GM19467 (cell line): ENCODE results near the gene C2orf78.
"Not testable (repeated sequence)": the region's sequence is repeated elsewhere in the genome, so short reads cannot be mapped to it uniquely, and the experiment has no call there.

Source experiments
- ATAC-seq: cut with Tn5 transposase; IDR thresholded peaks from one replicate; pipeline ENCODE4 v1.9.1; 2021; ENCODE audit warnings: mild to moderate bottlenecking, moderate library complexity; ENCODE audit not compliant: unreplicated experiment

Gene C2orf78

DNA sequence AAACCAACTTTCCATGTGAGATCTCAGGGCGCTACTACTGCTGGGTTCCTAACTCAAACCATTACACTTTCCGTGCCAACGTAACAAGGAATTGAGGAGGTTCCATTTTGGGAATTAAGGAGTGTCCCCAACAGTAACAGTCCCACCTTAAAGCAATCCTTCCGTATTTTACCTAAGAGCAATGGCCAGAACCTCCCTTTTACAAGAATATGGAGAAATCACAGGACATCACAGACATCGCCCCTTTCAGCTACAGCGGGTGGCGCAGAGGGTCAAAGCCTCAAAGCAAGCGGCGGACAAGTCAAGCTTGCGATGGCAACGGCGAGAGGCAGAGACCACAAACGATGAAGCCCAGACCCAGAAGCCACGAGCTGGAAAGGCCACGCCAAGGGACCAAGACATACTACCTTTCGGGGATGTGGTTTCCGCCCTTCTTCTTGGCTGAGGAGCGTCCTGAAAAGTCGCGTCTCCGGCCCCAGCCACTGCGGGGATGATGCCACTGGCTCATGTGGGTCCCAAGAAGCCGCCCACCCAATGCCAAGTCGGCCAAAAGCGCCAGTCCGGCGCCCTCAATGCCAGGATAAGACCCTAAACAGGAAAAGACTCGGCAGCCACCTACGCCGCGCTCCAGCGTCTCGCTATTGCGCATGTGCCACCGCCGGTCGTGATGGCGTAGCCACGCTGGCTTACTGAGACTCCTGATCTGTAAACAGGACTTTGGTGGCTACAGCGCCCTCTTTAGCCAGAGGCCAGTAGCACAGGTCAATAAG lies 4.3 kb upstream of the C2orf78 start, which contains the start of gene DUSP11:
TSS of gene DUSP11 (minus strand) at position 637 of the 770 bp plus-strand sequence. CDS start at position 508, 129 bp downstream.
- peak; percentile 98 for ATAC-seq

DNA sequence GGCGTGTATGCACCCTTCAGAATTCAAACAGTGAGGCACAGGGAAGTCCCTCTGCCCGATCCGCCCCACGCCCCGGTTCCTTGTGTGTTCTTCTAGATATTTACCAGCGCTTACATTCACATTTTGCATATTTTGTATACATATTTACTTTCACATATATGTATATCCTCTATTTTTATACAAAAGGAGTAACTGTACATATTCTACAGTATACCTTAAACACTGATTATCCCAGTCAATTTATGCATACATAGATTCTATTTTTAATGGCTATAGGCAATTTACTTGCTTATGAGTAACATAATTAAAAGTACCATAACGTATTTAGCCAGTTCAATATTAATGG lies 3.8 kb upstream of the C2orf78 start:
- no peak for ATAC-seq

DNA sequence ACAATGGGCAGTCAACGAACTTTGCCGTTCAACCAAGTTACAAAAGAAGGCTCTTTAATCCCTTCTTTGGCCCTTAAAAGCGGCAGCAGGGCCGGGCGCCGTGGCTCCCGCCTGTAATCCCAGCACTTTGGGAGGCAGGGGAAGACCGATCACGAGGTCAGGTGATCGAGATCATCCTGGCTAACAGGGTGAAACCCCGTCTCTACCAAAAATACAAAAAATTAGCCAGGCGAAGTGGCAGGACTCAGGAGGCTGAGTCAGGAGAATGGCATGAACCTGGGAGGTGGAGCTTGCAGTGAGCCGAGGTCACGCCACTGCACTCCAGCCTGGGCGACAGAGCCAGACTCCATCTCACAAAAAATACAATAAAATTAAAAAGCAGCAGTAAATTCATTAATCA lies 581 bp upstream of the C2orf78 start:
- not testable (repeated sequence) for ATAC-seq

GRCh38 chr2:73811878-73812277 lies 27.9 kb downstream of the C2orf78 start:
- ATAC-seq: no peak

GRCh38 chr2:73812635-73813034 lies 28.7 kb downstream of the C2orf78 start:
- no peak for ATAC-seq

GRCh38 chr2:73818296-73818695 lies 34.3 kb downstream of the C2orf78 start:
- no peak for ATAC-seq

DNA sequence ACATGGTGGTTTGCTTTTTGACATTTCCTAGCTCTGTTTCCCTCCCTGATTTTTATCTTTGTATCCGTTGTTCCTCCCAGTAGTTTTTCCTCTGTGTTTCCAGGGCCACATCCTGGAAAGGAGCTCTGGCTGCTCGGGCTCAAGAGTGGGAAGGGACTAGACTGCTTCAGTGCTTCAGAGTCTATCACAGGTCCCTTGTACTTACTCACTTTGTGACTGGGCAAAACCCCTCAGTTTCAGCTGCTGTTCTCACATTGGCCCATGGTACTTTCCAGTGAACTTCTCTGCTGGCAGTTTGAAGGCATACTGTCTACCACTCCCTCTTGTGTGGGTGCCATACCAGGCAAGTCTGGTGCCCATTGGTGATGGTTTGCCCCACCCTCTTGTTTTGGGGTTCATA lies 37.2 kb downstream of the C2orf78 start:
- ATAC-seq: peak; percentile 54

DNA sequence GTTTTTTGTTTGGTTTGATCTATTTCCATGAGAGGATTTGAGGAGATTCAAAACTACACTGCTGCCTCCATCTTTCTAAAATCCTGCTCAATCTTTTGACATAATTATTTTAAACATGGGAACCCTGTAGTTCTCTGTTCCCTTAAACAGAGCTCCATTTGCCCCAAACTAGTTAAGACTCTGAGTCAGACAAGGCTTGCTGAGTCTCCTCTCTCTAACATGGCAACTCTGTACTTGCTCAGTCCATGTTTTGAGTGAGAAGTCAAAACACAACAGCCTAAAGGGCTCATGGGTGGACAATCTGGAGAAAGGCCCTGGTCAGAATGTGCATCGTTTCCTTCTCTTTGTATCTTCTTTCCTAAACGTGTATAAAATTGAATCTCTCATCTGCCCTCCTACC lies 37.7 kb downstream of the C2orf78 start:
- no peak for ATAC-seq

DNA sequence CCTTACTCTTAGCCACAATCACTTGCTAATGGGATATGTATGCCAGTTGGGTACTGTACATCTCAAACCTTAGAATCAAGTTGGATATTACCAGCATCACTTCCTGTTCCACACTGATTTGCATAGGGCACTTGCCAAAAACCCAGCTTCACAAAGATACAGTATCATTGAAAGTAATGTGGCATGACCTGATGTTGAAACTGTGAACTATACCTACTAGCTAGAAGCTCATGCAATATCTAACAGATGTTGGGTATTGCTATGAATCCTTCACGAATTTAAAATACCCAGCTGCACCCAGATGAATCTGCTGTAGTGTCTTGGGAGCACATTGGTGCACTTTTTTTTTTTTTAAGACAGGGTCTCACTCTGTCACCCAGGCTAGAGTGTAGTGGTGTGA lies 38.3 kb downstream of the C2orf78 start:
- peak; percentile 52 for ATAC-seq

DNA sequence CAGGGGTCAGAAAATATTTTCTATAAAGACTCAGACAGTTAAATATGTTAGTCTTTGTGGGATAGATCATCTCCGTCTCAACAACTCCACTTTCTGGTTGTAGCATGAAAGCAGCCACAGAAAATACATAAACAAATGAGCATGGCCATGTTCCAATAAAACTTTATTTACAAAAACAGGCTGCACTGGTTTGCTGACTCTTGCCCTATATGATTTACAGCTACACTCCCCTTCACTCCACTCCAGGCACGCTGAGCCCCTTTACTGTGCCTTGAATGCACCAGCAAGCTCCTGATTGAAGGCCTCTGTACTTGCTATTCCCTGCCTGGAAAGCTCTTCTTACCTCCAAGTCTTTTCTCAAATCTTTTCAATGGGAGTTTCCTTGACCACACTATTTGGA lies 39.0 kb downstream of the C2orf78 start:
- no peak for ATAC-seq

GRCh38 chr2:73823416-73823815 lies 39.4 kb downstream of the C2orf78 start:
- no peak for ATAC-seq

DNA sequence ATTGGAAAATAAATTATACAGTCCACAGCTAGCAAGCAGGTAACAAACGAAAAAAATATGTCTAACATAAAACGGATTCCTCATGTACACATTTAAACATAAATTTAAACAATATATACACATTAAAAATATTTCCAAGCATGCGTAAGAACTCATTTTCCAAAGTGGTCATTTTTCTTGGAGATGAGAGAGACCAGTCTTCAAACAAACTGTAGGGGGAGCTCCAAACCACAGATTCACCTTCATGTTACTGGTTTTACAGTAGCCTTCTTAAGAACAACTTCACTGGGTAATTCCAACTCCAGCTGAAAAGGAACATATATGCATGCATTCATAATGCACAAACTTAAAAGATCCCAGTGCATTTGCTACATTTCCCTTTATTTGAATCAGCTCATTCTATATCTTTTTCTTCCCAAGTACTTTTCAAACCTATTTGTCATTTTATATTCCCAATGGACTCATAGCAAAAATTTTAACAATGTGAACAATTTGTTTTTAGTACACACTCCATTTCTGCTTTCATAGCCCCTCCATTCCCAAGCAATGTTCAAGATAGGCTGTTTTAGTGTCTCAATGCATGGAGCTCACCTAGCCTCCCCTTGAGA lies 40.0 kb downstream of the C2orf78 start:
- ATAC-seq: no peak

GRCh38 chr2:73825408-73825807 lies 41.4 kb downstream of the C2orf78 start:
- no peak for ATAC-seq

- no peak for ATAC-seq
Observed at GRCh38 chr2:73827018-73827417, 43.0 kb downstream of the C2orf78 start.

DNA sequence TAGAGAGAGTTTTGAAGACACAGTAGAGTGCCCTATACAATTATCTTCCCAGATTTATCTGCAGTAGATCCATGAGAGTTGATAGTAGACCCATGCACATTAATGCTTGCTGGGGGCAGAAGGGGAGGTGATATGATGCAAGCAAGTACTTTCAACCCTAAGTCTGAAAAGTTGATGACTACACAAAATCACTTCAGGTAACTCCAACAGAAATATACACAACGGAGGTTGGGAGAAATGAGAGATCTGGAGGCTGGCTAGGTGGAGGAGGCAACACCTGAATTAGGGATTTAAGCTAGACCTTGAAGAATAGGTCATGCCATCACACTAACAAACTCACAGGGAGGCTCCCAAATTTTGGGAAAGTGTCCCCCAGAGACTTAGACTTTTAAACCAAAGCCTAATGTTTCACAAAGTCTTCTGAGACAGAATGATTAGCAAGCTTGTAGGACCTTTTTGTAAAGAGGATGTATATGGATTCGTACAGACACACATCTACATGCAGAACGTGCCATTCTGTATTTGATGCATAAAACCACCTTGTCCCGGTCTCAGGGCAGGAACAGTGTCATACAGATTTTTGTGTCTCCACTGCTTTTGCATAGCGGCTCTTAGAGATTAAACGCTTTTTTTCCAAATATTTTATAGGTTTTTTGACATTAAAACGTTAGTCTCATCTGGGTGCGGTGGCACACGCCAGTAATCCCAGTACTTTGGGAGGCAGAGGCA lies 43.8 kb downstream of the C2orf78 start:
- ATAC-seq: no peak

GRCh38 chr2:73828389-73828817 lies 44.4 kb downstream of the C2orf78 start:
- no peak for ATAC-seq

DNA sequence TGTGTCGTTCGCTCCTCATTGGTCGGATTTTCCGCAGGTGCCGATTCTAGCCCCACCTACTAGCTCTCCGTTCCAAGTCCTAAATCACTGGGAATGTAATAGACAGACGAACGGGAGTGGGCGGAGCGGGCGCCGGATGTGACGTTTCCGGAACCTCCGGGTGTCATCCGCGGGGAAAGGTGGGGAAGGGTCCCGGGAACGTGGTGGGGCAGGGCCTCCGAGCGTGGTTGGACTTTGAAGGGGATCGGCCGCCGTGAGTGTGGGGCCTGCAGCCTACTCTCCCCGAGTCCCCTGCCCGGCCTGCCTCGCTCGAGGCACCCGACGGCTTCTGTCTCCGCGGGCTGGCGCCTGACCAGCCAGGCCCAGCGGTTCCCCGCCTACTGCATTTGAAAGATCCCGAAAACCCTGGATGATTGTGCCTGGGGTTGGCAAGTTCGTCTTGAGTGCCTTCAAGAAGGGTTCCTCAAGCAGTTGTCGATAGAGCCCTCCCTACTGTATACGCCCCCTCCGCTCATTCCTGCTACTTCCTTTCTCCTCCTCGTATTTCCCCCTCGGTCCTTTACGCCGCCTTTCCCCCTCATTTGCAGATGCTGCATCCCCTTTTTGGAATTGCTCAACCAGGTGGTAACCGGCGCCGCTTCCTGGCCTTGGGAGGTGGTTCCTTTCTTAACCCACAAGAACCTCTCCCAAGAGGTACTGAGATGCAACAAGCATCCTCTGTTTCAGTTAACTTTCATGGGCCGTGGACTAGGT lies 45.0 kb downstream of the C2orf78 start, which contains the start of gene STAMBP:
TSS of gene STAMBP (plus strand) at position 144 of the 753 bp plus-strand sequence. CDS start 1,896 bp downstream, outside the sequence.
- ATAC-seq: peak; percentile 78

DNA sequence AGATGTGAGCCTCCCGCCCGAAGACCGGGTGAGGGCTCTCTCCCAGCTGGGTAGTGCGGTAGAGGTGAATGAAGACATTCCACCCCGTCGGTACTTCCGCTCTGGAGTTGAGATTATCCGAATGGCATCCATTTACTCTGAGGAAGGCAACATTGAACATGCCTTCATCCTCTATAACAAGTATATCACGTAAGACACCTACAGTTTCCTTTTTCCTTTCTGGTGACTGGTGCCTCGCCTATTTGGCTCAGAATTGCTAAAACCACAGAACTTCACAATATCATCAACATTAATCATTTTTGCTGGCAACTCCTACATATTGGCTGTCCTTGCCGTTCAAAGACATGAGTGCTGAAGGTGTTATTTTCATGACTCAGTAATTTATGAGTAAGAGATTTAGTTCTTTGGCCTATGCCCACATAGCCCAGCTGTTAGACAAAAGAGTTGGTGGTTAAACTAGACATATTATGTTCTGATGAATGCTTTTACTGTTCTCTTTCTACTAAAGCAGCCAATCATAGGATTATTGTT lies 47.0 kb downstream of the C2orf78 start:
- ATAC-seq: no peak

- no peak for ATAC-seq
Observed at GRCh38 chr2:73832930-73833329, 48.9 kb downstream of the C2orf78 start.

DNA sequence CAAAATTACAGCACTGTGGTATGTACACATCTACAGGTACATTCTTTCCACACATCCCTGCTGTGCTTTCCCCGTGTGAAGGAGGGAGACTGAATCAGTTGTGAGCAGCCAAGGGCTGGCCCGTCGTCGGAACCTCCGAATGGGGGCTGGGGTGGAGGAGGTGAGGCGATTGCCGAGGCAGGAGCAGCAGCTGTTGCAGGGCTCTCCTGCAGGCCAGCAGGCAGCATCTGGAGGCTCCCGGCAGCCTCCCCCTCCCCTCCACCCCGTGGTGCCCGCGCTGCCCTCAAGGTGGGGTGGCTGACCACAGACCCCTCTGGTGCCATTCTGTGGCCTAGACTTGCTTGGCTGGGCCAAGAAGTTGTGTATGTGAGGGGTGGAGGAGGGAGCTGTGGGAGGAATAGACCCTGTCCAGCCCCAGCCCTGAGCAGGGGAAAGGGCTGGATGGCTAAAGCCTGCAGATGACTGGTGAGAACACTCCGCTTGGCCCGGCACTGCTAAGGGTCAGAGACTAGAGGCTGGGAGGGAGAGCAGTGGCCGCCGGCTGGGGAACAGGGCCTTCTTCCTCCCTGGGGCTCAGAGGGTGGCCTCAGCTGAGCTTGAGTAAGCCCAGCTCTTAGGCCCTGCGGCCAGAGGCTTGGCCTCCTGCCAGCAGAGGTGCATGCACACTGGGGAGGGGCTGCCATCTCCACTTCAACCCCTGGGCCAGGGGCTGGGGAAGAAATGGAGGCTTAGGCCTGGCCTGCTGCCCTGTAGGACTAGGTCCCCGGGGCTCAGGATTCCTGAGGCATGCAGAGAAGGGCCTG lies 52.4 kb downstream of the C2orf78 start:
- ATAC-seq: no peak
